B cell (primary cell): ENCODE data around the gene AGPAT3.

Experiments
- CTCF ChIP-seq: fragments of 200-600 bp; IDR thresholded peaks from one replicate; pipeline ENCODE4 v1.8.0; 2022; ENCODE audit warnings: antibody characterized with exemption, mild to moderate bottlenecking
- EZH2 ChIP-seq: IDR thresholded peaks from 2 replicates; pipeline ENCODE4 v1.6.1; 2012; ENCODE audit warnings: borderline replicate concordance, low read depth, mild to moderate bottlenecking, moderate library complexity, low read length; ENCODE audit not compliant: insufficient read depth, poor library complexity, severe bottlenecking

- TF ChIP-seq CTCF = no peak
- no peak for TF ChIP-seq EZH2
Observed at GRCh38 chr21:43861706-43862105, 3.3 kb upstream of the AGPAT3 start.
